Tibial nerve (tissue), 4 donors: ENCODE measurements around the gene THY1.
"Not testable (repeated sequence)": the region's sequence is repeated elsewhere in the genome, so short reads cannot be mapped to it uniquely, and the experiment has no call there.

ENCODE experiments used
- CTCF ChIP-seq, 5 experiments: fragments of 200-600 bp in 3 of 5; fragments of 450-650 bp in 2 of 5; sonication (generic) in 3 of 5; IDR thresholded peaks; one replicate each; pipeline ENCODE4 v1.5.1; 2016 to 2019; ENCODE audit warnings: antibody characterized with exemption in 5 of 5, mild to moderate bottlenecking in 3 of 5, moderate library complexity in 2 of 5
- EP300 ChIP-seq, 2 donors: sonication (generic); formaldehyde crosslinking; IDR thresholded peaks; one replicate each; pipeline ENCODE4 v1.6.1; 2017; ENCODE audit warnings: antibody characterized with exemption in 2 of 2, mild to moderate bottlenecking in 1 of 2
- POLR2A ChIP-seq, 2 donors: fragments of 450-650 bp; IDR thresholded peaks; one replicate each; pipeline ENCODE4 v1.6.1; 2017; ENCODE audit warnings: antibody characterized with exemption in 2 of 2, mild to moderate bottlenecking in 2 of 2, moderate library complexity in 2 of 2

- not testable (repeated sequence) for TF ChIP-seq CTCF, POLR2A, EP300 (IDR thresholded peaks at IDR 0.05)
Measured at GRCh38 chr11:119382513-119382912, 40.5 kb downstream of the THY1 start.
